HG02943 (cell line): ENCODE measurements around the gene MMP24.
"Not testable (repeated sequence)": the region's sequence is repeated elsewhere in the genome, so short reads cannot be mapped to it uniquely, and the experiment has no call there.

ENCODE experiments used
- ATAC-seq: cut with Tn5 transposase; IDR thresholded peaks from one replicate; pipeline ENCODE4 v1.9.1; 2021; ENCODE audit warnings: mild to moderate bottlenecking, low read depth, moderate library complexity; ENCODE audit not compliant: unreplicated experiment

MMP24 gene

DNA sequence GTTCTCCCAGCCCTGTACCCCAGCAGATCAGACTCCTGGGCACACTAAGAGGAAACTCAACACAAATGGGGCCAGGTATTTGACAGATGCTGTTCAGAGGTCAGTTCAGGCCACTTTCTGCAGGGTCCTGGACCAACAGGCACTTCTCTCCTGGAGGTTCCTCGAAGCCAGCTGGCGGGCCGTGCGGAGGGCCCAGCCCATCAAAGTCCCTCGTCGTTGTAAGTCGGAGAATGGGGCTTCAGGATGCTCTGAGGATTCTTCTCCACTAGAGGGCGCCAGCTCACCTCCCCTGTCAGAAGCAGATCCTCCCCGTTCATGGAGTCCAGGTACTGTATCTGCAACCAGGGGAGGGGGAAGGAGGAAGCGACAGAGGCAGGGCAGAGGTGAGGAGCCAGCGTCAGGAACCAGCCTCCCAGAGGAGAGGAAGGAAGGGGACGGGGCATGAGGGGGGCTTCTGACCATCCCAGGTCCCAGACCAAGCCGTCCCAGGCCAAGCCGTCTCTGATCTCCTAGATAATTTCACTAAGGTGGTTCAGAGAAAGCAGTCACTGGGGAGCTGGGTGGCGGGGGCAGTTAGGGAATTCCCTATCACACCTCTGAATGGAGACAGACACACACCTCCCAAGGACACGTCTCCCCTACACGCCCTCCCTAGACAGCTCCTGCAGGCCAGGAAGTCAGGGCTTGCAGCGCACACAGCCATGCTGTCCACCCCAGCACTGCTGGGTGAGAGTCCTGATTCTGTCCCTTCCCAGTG lies 77.4 kb downstream of the MMP24 start:
- no peak for ATAC-seq

DNA sequence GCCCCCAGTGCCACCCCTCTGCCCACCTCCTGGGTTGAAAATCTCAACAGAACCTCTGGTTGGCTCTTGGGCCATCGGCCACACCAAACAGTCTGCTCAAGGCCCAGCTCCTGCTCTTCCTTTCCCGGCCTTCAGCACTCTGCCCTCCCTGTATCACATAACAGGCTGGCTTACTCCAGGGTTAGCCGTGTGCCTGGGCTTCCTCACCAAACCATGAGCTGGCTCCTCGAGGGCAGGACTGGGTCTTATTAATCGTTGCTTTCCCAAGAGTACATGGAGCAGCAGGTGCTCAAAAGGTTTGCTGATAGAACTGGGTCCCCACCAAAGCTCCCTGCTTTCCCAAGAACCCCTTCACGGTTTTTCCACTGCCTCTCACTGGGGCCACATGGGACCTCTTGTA lies 78.5 kb downstream of the MMP24 start:
- no peak for ATAC-seq

DNA sequence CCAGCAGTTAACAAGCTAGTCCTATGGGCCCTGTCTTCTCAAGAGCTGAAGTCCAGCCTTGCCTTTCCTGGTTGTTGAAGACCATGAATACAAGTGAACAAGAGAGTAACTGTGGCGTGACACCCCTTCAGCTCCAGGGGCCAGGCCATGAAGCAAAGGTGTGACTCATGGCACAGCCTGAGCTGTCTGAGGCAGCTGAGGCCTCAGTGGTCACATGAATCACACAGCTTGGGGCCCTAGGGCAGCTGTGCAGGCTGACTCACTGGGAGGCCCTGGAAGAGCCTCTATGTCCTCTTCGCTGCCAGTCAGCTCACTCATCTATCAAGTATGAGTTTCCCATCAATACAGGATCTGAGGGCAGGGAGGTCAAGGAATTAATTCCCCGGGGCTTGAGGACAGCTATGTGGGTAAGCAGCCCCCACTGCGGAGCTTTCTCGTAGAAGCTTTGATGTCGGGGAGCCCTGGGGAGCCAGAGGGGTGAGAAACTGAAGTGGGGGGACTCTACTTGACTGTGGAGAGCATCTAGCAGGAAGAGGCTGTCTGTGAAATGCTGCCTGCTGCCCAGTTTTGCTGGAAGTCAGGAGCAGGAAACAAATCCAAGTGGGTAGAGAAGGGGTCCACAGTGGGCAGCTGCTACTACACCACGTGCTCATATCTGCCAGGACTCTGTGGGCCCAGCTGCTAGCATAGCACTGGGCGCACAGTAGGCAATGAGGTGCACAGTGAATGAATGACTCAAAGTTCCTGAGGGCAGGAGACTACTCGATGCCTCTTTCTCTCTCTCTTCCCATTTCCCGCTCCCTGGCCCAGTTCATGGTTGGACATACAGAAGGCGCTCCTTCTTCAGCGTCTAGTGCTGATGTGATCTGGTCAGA lies 79.4 kb downstream of the MMP24 start:
- no peak for ATAC-seq

DNA sequence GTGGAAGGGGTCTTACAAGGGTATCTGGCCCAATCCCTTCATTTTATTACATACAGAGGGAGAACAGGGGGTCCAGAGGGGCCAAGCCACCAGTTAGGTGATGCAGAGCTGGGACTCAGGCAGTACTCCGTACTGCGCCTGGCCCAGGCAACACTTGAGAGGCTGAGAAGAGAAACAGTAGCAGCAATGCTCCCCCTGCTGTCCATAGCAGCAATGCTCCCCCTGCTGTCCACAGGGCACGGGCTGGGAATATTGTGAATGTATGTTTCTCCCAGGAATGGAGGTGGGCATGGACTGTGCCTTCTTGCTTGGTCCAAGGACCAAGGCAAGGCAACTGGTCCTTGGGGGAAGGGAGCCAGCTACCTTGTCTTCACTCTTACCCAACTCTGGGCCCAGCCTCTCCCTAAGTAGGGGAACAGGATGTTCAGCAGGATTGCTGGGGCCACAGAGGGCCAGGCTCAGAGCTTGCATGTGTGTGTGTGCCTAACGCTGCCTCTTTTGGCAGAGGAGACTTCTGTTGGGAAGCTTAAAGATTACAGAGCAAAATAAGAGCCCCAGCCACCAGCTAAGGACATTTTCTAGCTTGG lies 80.5 kb downstream of the MMP24 start:
- no peak for ATAC-seq

DNA sequence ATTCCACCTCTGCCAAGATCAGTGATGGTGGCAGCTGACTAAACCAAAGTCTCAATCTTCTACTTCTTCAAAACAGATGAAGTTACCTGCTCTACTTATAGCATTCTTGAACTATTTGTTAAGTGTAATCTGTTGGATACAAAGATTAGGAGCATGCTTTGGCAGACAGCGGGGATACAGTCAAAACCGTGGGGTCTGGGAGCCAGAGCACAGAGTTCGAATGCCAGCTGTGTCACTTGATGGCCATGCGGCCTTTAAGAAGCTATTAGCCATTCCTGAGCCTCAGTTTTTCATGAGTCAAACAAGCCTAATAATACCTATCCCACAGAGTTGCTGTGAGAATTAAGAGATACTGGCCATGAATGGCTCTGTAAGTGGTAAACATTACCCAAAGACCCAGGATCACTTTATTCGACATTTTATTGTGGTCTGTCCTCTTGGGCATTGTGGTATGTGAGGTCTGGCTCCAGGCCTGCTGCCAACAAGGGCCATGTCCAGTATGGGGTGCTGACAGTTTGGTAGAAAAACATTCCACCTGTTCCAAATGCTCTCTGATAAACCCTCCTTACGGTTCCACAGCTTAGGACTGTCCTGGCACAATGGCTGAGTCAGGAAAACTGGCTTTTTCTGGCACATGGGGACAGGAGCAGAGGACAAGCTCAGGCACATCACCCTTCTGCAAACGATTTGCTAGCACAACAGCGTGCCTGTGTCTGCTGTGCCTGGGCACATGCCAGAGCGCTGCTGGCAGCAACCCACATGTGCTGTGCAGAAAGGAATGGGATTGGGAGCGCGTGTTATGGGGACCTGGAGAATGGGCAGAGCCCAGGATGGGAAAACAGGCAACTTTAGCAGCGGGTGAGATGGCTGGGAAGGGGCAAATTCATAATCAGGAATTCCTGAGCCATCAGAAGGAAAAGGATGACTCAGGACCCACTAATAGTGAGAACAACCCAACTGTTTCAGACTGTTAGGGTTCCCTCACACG lies 81.5 kb downstream of the MMP24 start:
- ATAC-seq = no peak

DNA sequence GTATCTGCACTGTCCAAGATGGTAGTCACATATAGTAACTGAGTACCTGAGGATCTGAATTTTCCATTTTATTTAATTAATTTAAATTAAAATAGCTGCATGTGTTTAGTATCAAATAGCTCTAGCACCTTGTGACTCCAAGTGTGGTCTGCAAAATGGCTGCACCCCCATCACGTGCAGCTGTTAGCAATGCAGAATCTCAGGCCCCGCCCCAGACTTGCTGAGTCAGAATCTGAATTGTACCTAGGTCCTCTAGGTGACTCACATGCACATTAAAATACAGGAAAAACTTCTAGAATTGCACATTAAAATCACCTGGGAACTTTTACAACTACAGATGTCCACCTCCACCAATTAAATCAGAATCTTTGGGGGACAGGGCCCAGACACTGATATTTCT lies 84.9 kb downstream of the MMP24 start:
- ATAC-seq = no peak

DNA sequence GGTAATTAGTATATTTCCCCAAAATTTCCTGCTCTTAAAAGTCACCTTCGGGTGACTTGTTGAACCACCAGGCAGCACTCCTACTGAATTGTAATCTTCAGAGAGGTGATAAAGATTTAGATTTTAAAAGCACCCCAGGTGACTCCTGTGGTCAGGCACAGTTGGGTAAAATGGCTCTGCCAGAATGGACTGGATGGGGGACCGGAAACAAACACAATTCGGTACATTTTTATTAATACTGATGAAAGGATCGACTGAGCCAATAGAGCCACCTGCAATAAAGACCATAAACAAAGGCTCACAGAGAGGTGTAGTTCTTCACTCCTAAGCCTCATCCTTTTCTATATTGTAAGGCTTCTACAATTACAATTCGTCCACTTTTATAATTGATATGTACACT lies 85.3 kb downstream of the MMP24 start:
- ATAC-seq = no peak

DNA sequence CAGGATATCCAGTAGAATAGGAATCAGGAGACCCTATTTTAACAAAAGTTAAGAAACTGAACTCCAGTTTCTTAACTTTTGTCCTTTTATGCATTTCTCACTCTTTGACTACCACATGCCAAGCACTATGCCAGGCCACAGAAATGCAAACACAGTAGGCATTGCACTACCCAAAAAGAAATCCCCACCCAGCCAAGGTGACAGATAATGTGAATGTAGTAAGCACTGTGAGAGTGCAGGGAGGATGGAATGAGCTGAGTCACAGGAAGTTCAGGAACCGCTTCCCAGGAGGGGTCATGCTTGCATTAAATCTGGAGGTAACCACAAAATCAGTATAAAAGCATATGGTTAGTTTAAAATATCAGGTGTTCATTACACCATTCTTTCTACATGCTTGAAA lies 85.8 kb downstream of the MMP24 start:
- ATAC-seq = no peak

DNA sequence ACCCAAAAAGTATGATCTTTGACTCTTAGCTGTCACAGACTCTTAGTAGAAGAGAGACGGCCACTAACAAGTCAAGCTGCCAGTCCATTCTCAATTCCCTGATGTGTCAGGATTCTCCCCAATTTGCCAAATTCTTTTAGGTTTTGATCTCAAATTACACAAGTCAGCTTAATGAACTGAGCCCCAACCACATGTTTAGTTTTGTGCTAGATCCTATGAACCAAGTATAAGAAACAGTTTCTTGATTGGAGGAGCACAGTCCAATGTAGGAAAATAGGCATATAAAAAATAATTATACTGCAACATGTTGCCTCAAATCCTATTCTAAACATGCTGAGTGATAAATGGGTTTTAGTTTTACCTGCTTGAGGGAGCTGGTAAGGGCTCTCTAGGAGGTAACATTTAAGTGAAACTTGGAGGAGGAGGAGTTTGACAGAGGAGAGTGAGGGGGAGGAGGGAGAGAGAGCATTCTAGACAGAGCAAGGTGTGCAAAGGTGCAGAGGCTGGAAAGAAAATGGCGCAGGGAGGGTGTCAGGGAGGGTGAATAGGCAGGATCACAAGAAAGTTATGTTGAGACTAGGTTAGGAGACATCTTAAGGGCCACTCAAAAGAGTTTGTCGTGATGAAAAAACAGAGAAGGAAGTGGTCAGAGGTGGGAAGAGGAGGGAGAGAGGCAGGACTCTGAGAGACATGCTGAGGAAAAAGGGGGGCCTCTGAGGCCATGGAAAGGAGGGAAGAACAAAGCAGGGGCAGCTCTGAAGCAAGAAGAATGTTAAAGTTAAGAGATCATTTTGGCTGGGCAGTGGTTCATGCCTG lies 88.5 kb downstream of the MMP24 start:
- no peak for ATAC-seq

DNA sequence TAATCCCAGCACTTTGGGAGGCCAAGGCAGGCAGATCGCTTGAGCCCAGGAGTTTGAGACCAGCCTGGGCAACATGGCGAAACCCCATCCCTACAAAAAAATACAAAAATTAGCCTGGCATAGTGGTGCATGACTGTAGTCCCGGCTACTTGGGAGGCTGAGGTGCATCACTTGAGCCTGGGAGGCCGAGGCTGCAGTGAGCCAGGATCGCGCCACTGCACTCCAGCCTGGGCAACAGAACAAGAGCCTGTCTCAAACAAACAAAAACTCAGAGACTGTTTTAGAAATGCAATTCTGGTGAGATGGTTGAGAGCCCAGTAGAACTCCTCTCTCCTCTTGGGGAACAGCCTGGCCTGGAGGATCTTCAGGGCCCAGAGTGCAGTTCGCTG lies 89.1 kb downstream of the MMP24 start:
- not testable (repeated sequence) for ATAC-seq

DNA sequence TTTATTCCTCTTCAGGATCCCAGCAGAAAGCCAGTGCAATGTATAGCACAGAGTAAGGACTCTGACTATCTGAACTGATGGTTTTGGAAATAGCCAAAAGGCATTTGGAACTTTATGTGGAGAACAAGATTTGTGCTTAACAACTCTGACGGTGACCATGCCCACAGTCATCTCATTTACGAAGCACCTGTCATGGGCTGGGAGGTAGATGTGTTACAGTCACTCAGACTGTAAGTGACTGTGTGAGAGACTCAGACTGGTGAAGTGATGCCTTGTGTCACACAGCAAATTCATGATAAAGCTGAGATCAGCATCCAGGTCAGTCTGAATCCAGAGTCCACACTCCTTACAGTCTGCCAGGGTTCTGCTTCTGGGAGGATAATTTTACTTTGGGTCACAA lies 89.6 kb downstream of the MMP24 start:
- no peak for ATAC-seq

DNA sequence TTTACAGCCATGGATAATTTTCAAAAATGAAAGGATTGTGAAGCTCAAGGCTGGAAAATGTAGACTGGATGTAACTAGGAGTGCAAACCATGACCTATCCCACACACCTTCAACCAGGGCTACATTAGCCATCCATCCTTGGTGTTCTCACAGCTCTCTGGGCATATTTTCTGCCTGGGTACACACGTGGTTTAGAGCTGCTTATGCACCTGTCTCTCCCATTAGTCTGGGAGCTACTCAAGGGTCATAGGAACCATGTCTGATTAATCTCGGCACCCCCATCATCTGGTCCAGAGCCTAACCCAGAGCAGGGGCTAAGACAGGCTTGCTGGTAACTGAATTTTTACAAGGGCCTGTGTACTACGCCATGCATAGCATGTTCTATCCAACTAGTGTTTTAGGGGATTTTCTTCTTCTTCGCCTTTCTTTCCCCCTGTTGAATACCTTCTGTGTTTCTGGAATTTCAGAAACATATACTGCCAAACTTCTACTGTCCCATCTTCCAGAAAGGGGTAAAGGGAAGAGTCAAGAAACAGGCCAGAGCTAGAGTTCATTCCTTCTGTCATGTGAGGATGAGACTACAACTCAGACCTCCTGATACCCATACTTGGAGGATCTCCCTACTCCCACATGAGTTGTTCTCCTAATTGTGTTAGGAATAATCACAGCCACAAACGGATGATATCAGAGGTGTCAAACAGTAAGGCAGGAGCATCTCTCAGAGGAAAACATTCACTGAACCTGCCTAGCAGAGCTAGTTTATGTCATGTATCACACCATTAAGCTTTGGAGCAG lies 91.1 kb downstream of the MMP24 start:
- ATAC-seq = no peak

DNA sequence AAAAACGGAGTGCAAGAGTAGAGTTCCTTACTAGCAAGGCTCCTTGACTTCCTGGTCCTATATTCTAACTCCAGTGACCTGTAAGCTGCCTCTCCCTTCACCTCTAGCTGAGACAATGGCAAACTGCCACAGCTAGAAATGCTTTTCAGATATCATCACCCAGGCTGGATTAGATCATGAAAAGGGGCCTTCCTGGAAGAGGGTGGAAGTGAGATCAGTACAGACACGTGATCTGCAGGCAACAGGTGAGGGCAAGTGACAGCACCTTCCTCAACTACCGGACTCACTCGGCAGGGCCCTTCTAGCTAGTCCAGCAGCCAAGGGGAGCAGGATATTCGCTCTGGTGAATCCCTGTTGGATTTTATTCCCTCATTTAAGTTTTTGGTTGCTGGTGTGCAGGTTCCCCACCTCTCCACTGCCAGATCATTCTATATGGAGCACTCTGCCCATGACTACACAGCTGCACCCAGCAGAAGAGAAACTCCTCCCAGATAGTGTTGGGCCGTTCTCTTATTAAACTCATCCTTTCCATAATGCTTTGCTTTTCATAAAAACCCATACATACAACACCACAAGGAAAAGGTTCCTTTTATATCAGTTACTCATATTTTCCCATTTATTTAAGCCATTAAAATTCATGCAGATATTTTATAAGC lies 92.1 kb downstream of the MMP24 start:
- ATAC-seq = no peak

DNA sequence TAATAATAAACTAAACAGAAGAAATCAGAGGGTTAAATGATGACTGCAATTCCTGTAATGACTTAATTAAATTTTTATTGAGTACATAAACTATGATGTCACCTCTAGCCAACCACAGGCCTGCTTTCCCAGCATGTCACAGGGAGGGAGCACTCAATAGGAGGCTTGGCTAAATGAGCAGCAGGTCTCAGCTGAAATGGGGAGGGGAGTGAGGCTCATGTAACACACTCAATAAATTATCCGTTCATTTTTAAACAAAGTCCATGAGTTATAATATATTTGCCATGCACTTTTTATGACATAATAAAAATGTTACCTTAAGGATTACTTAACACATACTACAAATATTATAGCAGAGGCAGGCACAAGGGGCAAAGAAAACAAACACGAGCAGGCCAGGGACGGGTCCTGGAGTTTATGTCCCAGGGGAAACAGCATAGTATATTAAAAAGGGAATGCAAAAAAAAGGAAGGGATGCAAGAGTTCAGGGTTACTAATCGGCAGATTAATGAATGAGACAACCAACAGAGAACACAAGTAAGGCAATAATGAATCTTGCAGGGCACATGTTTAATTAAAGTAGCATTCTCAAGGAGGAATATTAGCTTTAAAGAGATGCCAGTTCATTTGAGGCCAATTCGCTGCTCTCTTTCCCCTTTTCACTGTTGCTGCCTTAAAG lies 92.8 kb downstream of the MMP24 start:
- no peak for ATAC-seq

DNA sequence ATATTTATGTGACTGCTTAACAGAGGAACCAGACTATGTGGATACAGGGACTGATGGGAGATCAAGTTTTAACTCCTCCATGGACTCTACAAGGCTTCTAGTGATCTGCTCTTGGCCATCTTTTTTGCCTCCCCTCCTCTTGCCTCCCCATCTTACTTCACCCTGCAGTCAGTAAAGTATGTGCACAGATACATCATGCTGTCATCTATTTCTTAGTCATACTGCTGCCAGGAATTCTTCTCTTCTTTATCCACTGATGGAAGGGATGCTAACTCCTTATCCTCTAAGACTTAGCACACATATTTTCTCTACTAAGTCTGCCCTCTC lies 93.3 kb downstream of the MMP24 start:
- no peak for ATAC-seq

DNA sequence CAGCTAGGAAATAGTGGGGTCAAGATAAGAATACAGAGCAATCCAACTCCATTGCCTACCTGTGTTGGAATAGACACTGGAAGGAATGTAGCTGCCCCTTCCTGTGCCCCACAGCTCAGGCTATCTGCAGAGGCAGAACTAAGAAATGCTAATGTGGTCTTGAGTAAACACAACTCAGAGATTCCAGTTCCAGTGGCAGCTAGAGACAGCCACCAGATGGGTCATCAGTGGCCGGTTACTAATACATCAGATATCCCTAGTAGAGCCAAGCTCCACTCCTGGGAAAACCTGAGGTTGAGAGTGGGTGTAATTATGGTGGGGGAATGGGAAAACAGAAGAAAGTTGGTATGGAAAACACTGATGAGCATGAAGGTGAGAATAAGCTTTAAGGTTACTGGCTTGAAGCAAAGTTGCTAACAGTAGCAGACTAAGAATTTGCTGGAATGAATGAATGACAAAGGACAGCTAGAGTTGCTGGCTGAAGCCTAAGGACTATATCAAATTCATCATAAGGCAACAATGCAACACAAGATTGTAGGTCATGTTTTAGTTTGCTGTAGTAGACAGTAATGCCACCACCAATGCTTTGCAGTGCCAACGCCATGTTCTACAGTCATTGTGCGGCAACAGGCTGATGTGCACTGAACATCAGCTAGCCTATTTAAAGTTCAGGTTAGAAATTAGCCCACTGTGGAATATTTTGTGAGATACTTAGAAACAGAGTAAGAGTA lies 94.1 kb downstream of the MMP24 start:
- no peak for ATAC-seq

DNA sequence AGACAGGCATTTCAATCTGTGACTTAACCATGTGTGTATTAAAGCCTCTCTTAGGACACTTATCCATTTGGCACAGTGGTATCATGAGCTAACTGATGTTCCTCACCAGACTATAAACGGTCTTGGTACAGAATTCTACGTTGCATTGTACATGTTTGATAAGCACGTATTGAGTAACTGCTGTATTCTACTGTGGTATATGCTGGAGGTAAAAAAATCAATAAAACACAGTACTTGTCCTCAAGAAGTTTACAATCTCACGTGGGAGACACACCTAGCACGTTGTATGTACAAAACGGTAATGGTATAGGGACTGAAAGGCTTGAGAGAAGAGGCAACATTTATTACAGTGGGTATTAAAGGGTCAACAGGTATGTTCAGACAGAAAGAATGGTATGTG lies 98.9 kb downstream of the MMP24 start:
- ATAC-seq = no peak
